ENCODE results near the gene NKAIN4. TPM values are rescaled to one million over a fixed set of nuclear protein-coding genes. Genes with fewer than 3 reads are reported as not detected.

The NKAIN4 gene
- total RNA-seq, 4 donors from 2014 or later = not detected

- H3K27ac ChIP-seq = no peak overlapping the region
- TF ChIP-seq CTCF (IDR thresholded peaks at IDR 0.05) = no peak
- no peak for TF ChIP-seq POLR2A (IDR thresholded peaks at IDR 0.05)
- no peak overlapping the region for H3K4me3 ChIP-seq
- no peaks in the 10 kb centered on the region for H3K9me3 ChIP-seq
- no peaks in the 10 kb centered on the region for H3K27me3 ChIP-seq
- peaks cover 0 to 7% (median 4%) of the 10 kb centered on the region in 4 donors for H3K4me1 ChIP-seq
- no peak for DNase-seq
- no peaks in the 10 kb centered on the region for H3K36me3 ChIP-seq
These were observed 13.4 kb upstream of the NKAIN4 start for GRCh38 chr20:63267691-63268090.

- Histone ChIP-seq H3K27ac (no peak overlapping the region), H3K4me1 (no peaks in the 10 kb centered on the region), H3K36me3 (no peaks in the 10 kb centered on the region), H3K9me3 (no peaks in the 10 kb centered on the region), H3K27me3 (no peaks in the 10 kb centered on the region), H3K4me3 (no peak overlapping the region)
- TF ChIP-seq POLR2A (IDR thresholded peaks at IDR 0.05) (no peak), CTCF (IDR thresholded peaks at IDR 0.05) (no peak)
- no peak for DNase-seq
These were observed 11.7 kb upstream of the NKAIN4 start for GRCh38 chr20:63265891-63266515.

GRCh38 chr20:63264519-63264918 lies 10.3 kb upstream of the NKAIN4 start:
- H3K4me1 ChIP-seq = no peaks in the 10 kb centered on the region
- H3K27ac ChIP-seq = no peak overlapping the region
- H3K4me3 ChIP-seq = no peak overlapping the region
- DNase-seq = no peak
- no peaks in the 10 kb centered on the region for H3K36me3 ChIP-seq
- no peaks in the 10 kb centered on the region for H3K9me3 ChIP-seq
- H3K27me3 ChIP-seq = no peaks in the 10 kb centered on the region
- no peak for TF ChIP-seq POLR2A (IDR thresholded peaks at IDR 0.05)
- no peak for TF ChIP-seq CTCF (IDR thresholded peaks at IDR 0.05)

GRCh38 chr20:63264000-63264399 lies 9.7 kb upstream of the NKAIN4 start:
- H3K4me3 ChIP-seq = no peak overlapping the region
- no peaks in the 10 kb centered on the region for H3K36me3 ChIP-seq
- no peak for TF ChIP-seq CTCF (IDR thresholded peaks at IDR 0.05)
- TF ChIP-seq POLR2A (IDR thresholded peaks at IDR 0.05) = no peak
- no peaks in the 10 kb centered on the region for H3K27me3 ChIP-seq
- no peak overlapping the region for H3K27ac ChIP-seq
- H3K4me1 ChIP-seq = no peaks in the 10 kb centered on the region
- DNase-seq = no peak
- H3K9me3 ChIP-seq = no peaks in the 10 kb centered on the region

- H3K27me3 ChIP-seq = no peaks in the 10 kb centered on the region
- no peak for DNase-seq
These were observed 8.6 kb upstream of the NKAIN4 start for GRCh38 chr20:63262836-63263235.

More at GRCh38 chr20:63262836-63263235, 8.6 kb upstream of the NKAIN4 start:
- H3K4me1 ChIP-seq = no peaks in the 10 kb centered on the region
- H3K27ac ChIP-seq = no peak overlapping the region
- H3K4me3 ChIP-seq = no peak overlapping the region
- no peak for TF ChIP-seq POLR2A (IDR thresholded peaks at IDR 0.05)
- no peak for TF ChIP-seq CTCF (IDR thresholded peaks at IDR 0.05)
- H3K36me3 ChIP-seq = no peaks in the 10 kb centered on the region
- H3K9me3 ChIP-seq = no peaks in the 10 kb centered on the region
